H9 (cell line): ENCODE data around the gene CCDC81. TPM values are rescaled to one million over a fixed set of nuclear protein-coding genes. Genes with fewer than 3 reads are reported as not detected.

ENCODE experiments used
- DNase-seq: peaks from one replicate; pipeline ENCODE4 v3.0.0-alpha.2; 2017
- H2AFZ ChIP-seq: one replicate; pipeline ENCODE4 v1.6.1; 2013; ENCODE audit warnings: mild to moderate bottlenecking, low read length, control low read depth, moderate library complexity
- H2AK5ac ChIP-seq: 2 replicates; pipeline ENCODE4 v1.6.1; 2013; ENCODE audit warnings: low read length, control low read depth, mixed read lengths; ENCODE audit not compliant: insufficient read length
- H2BK120ac ChIP-seq: one replicate; pipeline ENCODE4 v1.6.1; 2013; ENCODE audit warnings: low read depth, mild to moderate bottlenecking, low read length, control low read depth, inconsistent platforms; ENCODE audit not compliant: poor library complexity, severe bottlenecking
- H2BK12ac ChIP-seq: 2 replicates; pipeline ENCODE4 v1.6.1; 2013; ENCODE audit warnings: low read length, control low read depth, mixed read lengths, low read depth; ENCODE audit not compliant: insufficient read length
- H2BK15ac ChIP-seq: 2 replicates; pipeline ENCODE4 v1.6.1; 2013; ENCODE audit warnings: low read depth, low read length, control low read depth
- H2BK20ac ChIP-seq: one replicate; pipeline ENCODE4 v1.6.1; 2013; ENCODE audit warnings: low read depth, mild to moderate bottlenecking, low read length, control low read depth, inconsistent platforms; ENCODE audit not compliant: poor library complexity, severe bottlenecking
- H2BK5ac ChIP-seq: 2 replicates; pipeline ENCODE4 v1.6.1; 2013; ENCODE audit warnings: low read length, control low read depth, mixed read lengths; ENCODE audit not compliant: insufficient read length
- H3K14ac ChIP-seq: 2 replicates; pipeline ENCODE4 v1.6.1; 2013; ENCODE audit warnings: low read length, control low read depth; ENCODE audit not compliant: insufficient read depth
- H3K18ac ChIP-seq: 2 replicates; pipeline ENCODE4 v1.6.1; 2013; ENCODE audit warnings: low read depth, mild to moderate bottlenecking, mixed read lengths, low read length, control low read depth; ENCODE audit not compliant: insufficient read length
- H3K23ac ChIP-seq: 2 replicates; pipeline ENCODE4 v1.6.1; 2013; ENCODE audit warnings: low read length, control low read depth, mixed read lengths, low read depth; ENCODE audit not compliant: insufficient read length
- H3K23me2 ChIP-seq: 2 replicates; pipeline ENCODE4 v1.6.1; 2013; ENCODE audit warnings: low read depth, mild to moderate bottlenecking, mixed read lengths, low read length, control low read depth; ENCODE audit not compliant: insufficient read length, poor library complexity, severe bottlenecking
- H3K27ac ChIP-seq: 2 replicates; pipeline ENCODE4 v1.5.1; 2013; ENCODE audit warnings: low read length, control low read depth, mixed read lengths, low read depth; ENCODE audit not compliant: insufficient read length
- H3K27me3 ChIP-seq: 2 replicates; pipeline ENCODE4 v1.6.1; 2013; ENCODE audit warnings: low read length, control low read depth, inconsistent platforms; ENCODE audit not compliant: insufficient read depth
- H3K4ac ChIP-seq: 2 replicates; pipeline ENCODE4 v1.6.1; 2013; ENCODE audit warnings: low read depth, mild to moderate bottlenecking, control low read depth, inconsistent platforms, low read length, moderate library complexity
- H3K4me1 ChIP-seq: 2 replicates; pipeline ENCODE4 v1.6.1; 2013; ENCODE audit warnings: low read length, control low read depth, inconsistent platforms; ENCODE audit not compliant: insufficient read depth
- H3K4me2 ChIP-seq: 2 replicates; pipeline ENCODE4 v1.6.1; 2013; ENCODE audit warnings: low read length, control low read depth, mixed read lengths; ENCODE audit not compliant: insufficient read length, insufficient read depth
- H3K56ac ChIP-seq: 2 replicates; pipeline ENCODE4 v1.6.1; 2013; ENCODE audit warnings: low read depth, mild to moderate bottlenecking, mixed read lengths, low read length, control low read depth; ENCODE audit not compliant: insufficient read length
- H3K79me1 ChIP-seq: 2 replicates; pipeline ENCODE4 v1.6.1; 2013; ENCODE audit warnings: low read depth, mild to moderate bottlenecking, moderate library complexity, low read length, control low read depth, inconsistent platforms; ENCODE audit not compliant: insufficient read depth, poor library complexity, severe bottlenecking
- H3K79me2 ChIP-seq: 2 replicates; pipeline ENCODE4 v1.6.1; 2013; ENCODE audit warnings: low read length, control low read depth, inconsistent platforms; ENCODE audit not compliant: insufficient read depth
- H3K9ac ChIP-seq: 2 replicates; pipeline ENCODE4 v1.6.1; 2013; ENCODE audit warnings: low read length, control low read depth, mixed read lengths; ENCODE audit not compliant: insufficient read length; ENCODE audit errors: extremely low read depth
- H3K9me3 ChIP-seq: one replicate; pipeline ENCODE4 v1.6.1; 2013; ENCODE audit warnings: low read depth, low read length, inconsistent platforms; ENCODE audit not compliant: control insufficient read depth
- H3T11ph ChIP-seq: one replicate; pipeline ENCODE4 v1.6.1; 2013; ENCODE audit warnings: mild to moderate bottlenecking, low read length, control low read depth, inconsistent platforms
- H4K20me1 ChIP-seq: one replicate; pipeline ENCODE4 v1.6.1; 2013; ENCODE audit not compliant: control insufficient read depth, insufficient read length, insufficient read depth
- H4K5ac ChIP-seq: 2 replicates; pipeline ENCODE4 v1.6.1; 2013; ENCODE audit warnings: low read depth, mild to moderate bottlenecking, mixed read lengths, low read length, control low read depth; ENCODE audit not compliant: insufficient read length
- H4K8ac ChIP-seq: replicated peaks from 2 replicates; pipeline ENCODE4 v1.6.1; 2013; ENCODE audit warnings: low read length, control low read depth, mixed read lengths, low read depth; ENCODE audit not compliant: insufficient read length
- H4K91ac ChIP-seq: 2 replicates; pipeline ENCODE4 v1.6.1; 2013; ENCODE audit warnings: low read depth, mild to moderate bottlenecking, moderate library complexity, mixed read lengths, low read length, control low read depth; ENCODE audit not compliant: insufficient read length
- H3K27ac Mint-ChIP-seq, 3 experiments: 2 replicates in 2 of 3; 3 replicates in 1 of 3; pipeline ENCODE4 v1.8.0; 2020 to 2021; ENCODE audit warnings: mixed read lengths in 3 of 3, mild to moderate bottlenecking in 1 of 3, moderate library complexity in 1 of 3
- H3K27me3 Mint-ChIP-seq: 2 replicates; pipeline ENCODE4 v1.8.0; 2021; ENCODE audit warnings: low read depth, mild to moderate bottlenecking, moderate library complexity, mixed read lengths
- H3K36me3 Mint-ChIP-seq, 3 experiments: 2 replicates in 2 of 3; 3 replicates in 1 of 3; pipeline ENCODE4 v1.8.0; 2020 to 2021; ENCODE audit warnings: low read depth in 3 of 3, mixed read lengths in 3 of 3; ENCODE audit not compliant: insufficient read depth in 1 of 3
- H3K4me1 Mint-ChIP-seq, 2 experiments: 2 replicates each; pipeline ENCODE4 v1.8.0; 2020; ENCODE audit warnings: mixed read lengths in 2 of 2
- H3K4me3 Mint-ChIP-seq, 2 experiments: 2 replicates in 1 of 2; 3 replicates in 1 of 2; pipeline ENCODE4 v1.8.0; 2020 to 2021; ENCODE audit warnings: mild to moderate bottlenecking in 2 of 2, mixed read lengths in 2 of 2, moderate library complexity in 1 of 2
- H3K9me3 Mint-ChIP-seq, 2 experiments: 2 replicates in 1 of 2; 3 replicates in 1 of 2; pipeline ENCODE4 v1.8.0; 2020; ENCODE audit warnings: mild to moderate bottlenecking in 2 of 2, mixed read lengths in 2 of 2, moderate library complexity in 1 of 2
- CTCF ChIP-seq: fragments of 200-600 bp; sonication (generic); conservative IDR thresholded peaks from 3 replicates; pipeline ENCODE4 v1.8.0; 2021; ENCODE audit warnings: antibody characterized with exemption, mild to moderate bottlenecking
- total RNA-seq: library from RNA; stranded (reverse); gene quantifications from 2 replicates; pipeline ENCODE4 v1.2.1, GENCODE V29; 2021

Gene CCDC81
- total RNA-seq, 1 experiment from 2014 or later: 0.52 TPM

DNA sequence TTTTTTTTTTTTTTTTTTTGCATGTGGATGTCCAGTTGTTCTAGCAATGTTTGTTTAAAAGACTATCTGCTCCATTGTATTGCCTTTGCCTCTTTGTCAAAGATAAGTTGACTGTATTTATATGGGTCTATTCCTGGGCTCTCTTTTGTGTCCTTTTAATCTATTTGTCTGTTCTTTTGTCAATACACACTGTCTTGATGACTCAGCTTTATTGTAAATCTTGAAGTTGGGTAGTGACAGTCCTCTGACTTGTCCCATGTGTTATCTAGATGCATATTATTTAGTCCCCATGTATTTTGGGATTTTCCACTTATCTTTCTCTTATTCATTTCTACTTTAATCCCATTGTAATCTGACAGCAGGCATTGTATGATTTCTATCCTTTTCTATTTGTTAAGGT lies 3.3 kb downstream of the CCDC81 start:
- Histone ChIP-seq H3K79me1 (no peaks in the 10 kb centered on the region), H2BK15ac (no peak overlapping the region)

More for the DNA sequence above, 3.3 kb downstream of the CCDC81 start:
- Histone ChIP-seq H3K27me3 (no peaks in the 10 kb centered on the region), H2AFZ (no peak overlapping the region), H2BK5ac (no peak overlapping the region), H4K20me1 (no peaks in the 10 kb centered on the region), H4K5ac (no peak overlapping the region), H3T11ph (no peak overlapping the region), H3K23me2 (no peaks in the 10 kb centered on the region), H3K9me3 (no peaks in the 10 kb centered on the region), H2BK12ac (no peak overlapping the region), H3K14ac (no peak overlapping the region), H3K4ac (no peak overlapping the region), H3K4me2 (no peak overlapping the region), H2AK5ac (no peak overlapping the region), H3K27ac (no peak overlapping the region), H3K23ac (no peak overlapping the region), H3K79me2 (no peaks in the 10 kb centered on the region), H4K91ac (no peak overlapping the region), H3K56ac (no peak overlapping the region), H4K8ac (no peak overlapping the region), H3K18ac (no peak overlapping the region), H3K4me1 (no peaks in the 10 kb centered on the region), H3K9ac (no peak overlapping the region), H2BK20ac (no peak overlapping the region), H2BK120ac (no peak overlapping the region)
- Mint-ChIP-seq H3K4me1 (peaks cover 13 to 16% of the 10 kb centered on the region in 2 experiments), H3K9me3 (peaks cover 0 to 2% of the 10 kb centered on the region in 2 experiments; a peak in 1 of 5 replicates), H3K27me3 (no peaks in the 10 kb centered on the region), H3K4me3 (no peak overlapping the region), H3K36me3 (no peaks in the 10 kb centered on the region), H3K27ac (no peak overlapping the region)
- DNase-seq: no peak
- TF ChIP-seq CTCF: no peak
